ENCODE measurements around the gene SCO2. TPM values are rescaled to one million over a fixed set of nuclear protein-coding genes. Genes with fewer than 3 reads are reported as not detected.

Gene SCO2
- total and polyA plus RNA-seq, 10 of the 15 experiments (the other 5 are each of a cell fraction or from before 2014, with no cell fraction given), result 0.18 to 16.0 (median 2.4) TPM; not detected in 1

DNA sequence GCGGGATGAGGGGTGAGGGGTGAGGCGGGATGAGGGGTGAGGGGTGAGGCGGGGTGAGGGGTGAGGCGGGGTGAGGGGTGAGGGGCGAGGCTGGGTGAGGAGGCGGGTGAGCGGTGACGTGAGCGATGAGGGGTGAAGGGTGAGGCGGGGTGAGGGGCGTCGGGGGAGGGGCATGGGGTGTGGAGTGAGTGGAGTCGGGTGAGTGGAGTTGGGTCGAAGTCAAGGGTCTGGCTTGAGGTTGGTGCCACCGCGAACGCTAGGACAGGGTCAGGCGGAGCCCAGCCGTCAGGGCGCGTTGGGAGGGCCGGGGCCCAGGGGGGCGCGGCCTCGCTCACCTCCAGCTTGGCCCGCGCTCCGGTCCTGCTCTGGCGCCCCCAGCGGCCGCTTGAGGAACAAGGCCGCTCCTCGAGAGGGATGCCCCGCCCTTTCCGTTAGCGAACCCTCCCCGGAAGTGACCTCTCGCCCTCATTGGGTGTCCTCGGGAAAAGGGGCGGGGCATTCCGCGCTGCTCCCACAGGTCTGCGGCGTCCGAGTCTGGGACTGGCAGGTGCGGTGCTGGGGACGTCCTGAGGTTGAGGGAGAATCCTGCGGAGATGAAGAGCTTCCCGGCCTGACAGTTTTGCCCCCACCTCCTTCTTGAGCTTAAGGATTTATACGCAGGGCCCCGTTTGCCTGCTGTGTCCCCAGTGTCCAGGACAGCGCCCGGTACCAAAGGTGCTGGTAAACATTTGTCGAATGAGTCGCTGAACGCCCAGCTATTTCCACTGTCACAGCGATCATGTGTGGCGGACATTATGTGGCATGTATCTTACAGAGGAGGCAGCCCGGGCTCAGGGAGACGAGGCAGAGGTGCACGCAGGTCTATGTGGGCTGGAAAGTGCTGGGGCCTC is 37.4 kb upstream of the SCO2 start, which contains the start of gene SYCE3 (continued):
- TF ChIP-seq, protein P1, sequence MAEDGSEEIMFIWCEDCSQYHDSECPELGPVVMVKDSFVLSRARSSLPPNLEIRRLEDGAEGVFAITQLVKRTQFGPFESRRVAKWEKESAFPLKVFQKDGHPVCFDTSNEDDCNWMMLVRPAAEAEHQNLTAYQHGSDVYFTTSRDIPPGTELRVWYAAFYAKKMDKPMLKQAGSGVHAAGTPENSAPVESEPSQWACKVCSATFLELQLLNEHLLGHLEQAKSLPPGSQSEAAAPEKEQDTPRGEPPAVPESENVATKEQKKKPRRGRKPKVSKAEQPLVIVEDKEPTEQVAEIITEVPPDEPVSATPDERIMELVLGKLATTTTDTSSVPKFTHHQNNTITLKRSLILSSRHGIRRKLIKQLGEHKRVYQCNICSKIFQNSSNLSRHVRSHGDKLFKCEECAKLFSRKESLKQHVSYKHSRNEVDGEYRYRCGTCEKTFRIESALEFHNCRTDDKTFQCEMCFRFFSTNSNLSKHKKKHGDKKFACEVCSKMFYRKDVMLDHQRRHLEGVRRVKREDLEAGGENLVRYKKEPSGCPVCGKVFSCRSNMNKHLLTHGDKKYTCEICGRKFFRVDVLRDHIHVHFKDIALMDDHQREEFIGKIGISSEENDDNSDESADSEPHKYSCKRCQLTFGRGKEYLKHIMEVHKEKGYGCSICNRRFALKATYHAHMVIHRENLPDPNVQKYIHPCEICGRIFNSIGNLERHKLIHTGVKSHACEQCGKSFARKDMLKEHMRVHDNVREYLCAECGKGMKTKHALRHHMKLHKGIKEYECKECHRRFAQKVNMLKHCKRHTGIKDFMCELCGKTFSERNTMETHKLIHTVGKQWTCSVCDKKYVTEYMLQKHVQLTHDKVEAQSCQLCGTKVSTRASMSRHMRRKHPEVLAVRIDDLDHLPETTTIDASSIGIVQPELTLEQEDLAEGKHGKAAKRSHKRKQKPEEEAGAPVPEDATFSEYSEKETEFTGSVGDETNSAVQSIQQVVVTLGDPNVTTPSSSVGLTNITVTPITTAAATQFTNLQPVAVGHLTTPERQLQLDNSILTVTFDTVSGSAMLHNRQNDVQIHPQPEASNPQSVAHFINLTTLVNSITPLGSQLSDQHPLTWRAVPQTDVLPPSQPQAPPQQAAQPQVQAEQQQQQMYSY (CRISPR knock-in tag; IDR thresholded peaks at IDR 0.05), result no peak
- TF ChIP-seq MEF2B (IDR thresholded peaks at IDR 0.05; ENCODE audit: partially characterized antibody, poor library complexity, severe bottlenecking) (no peak), SREBF2 (IDR thresholded peaks at IDR 0.05; ENCODE audit: low read length) (no peak), ZNF274 (IDR thresholded peaks at IDR 0.05; ENCODE audit: insufficient read depth, insufficient read length) (no peak), KAT2A (conservative IDR thresholded peaks at IDR 0.05; ENCODE audit: control insufficient read depth, low read depth, low read length) (no peak), JUNB (IDR thresholded peaks at IDR 0.05) (no peak), CREM (IDR thresholded peaks at IDR 0.05; ENCODE audit: low read depth) (peak; percentile 10; the same call in 1 of the 2 replicates), DPF2 (IDR thresholded peaks at IDR 0.05) (no peak), SMARCA5 (IDR thresholded peaks at IDR 0.05) (peak; percentile 71; the same call in 1 of the 2 replicates), SRF (IDR thresholded peaks at IDR 0.05; ENCODE audit: low read depth in 2 of 2, low read length in 2 of 2) (0 out of 4 replicates have a peak, but pooled peaks of 1 of the 2 experiments have one; percentile 13), HDGF (IDR thresholded peaks at IDR 0.05) (0 out of 2 replicates have a peak, but pooled peaks have one; percentile 51), SUZ12 (IDR thresholded peaks at IDR 0.05; ENCODE audit: unreplicated experiment) (no peak), BMI1 (IDR thresholded peaks at IDR 0.05; ENCODE audit: borderline replicate concordance) (no peak)
- TF ChIP-seq, protein P2, sequence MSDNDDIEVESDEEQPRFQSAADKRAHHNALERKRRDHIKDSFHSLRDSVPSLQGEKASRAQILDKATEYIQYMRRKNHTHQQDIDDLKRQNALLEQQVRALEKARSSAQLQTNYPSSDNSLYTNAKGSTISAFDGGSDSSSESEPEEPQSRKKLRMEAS (IDR thresholded peaks at IDR 0.05; ENCODE audit: low read depth, low read length), result 0 out of 2 replicates have a peak, but pooled peaks have one; percentile 15
- TF ChIP-seq, protein P3, sequence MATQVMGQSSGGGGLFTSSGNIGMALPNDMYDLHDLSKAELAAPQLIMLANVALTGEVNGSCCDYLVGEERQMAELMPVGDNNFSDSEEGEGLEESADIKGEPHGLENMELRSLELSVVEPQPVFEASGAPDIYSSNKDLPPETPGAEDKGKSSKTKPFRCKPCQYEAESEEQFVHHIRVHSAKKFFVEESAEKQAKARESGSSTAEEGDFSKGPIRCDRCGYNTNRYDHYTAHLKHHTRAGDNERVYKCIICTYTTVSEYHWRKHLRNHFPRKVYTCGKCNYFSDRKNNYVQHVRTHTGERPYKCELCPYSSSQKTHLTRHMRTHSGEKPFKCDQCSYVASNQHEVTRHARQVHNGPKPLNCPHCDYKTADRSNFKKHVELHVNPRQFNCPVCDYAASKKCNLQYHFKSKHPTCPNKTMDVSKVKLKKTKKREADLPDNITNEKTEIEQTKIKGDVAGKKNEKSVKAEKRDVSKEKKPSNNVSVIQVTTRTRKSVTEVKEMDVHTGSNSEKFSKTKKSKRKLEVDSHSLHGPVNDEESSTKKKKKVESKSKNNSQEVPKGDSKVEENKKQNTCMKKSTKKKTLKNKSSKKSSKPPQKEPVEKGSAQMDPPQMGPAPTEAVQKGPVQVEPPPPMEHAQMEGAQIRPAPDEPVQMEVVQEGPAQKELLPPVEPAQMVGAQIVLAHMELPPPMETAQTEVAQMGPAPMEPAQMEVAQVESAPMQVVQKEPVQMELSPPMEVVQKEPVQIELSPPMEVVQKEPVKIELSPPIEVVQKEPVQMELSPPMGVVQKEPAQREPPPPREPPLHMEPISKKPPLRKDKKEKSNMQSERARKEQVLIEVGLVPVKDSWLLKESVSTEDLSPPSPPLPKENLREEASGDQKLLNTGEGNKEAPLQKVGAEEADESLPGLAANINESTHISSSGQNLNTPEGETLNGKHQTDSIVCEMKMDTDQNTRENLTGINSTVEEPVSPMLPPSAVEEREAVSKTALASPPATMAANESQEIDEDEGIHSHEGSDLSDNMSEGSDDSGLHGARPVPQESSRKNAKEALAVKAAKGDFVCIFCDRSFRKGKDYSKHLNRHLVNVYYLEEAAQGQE (IDR thresholded peaks at IDR 0.05; ENCODE audit: low read depth, low read length), result no peak
- TF ChIP-seq, protein P4, sequence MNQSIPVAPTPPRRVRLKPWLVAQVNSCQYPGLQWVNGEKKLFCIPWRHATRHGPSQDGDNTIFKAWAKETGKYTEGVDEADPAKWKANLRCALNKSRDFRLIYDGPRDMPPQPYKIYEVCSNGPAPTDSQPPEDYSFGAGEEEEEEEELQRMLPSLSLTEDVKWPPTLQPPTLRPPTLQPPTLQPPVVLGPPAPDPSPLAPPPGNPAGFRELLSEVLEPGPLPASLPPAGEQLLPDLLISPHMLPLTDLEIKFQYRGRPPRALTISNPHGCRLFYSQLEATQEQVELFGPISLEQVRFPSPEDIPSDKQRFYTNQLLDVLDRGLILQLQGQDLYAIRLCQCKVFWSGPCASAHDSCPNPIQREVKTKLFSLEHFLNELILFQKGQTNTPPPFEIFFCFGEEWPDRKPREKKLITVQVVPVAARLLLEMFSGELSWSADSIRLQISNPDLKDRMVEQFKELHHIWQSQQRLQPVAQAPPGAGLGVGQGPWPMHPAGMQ (IDR thresholded peaks at IDR 0.05; ENCODE audit: borderline replicate concordance), result no peak
- TF ChIP-seq, protein P5, sequence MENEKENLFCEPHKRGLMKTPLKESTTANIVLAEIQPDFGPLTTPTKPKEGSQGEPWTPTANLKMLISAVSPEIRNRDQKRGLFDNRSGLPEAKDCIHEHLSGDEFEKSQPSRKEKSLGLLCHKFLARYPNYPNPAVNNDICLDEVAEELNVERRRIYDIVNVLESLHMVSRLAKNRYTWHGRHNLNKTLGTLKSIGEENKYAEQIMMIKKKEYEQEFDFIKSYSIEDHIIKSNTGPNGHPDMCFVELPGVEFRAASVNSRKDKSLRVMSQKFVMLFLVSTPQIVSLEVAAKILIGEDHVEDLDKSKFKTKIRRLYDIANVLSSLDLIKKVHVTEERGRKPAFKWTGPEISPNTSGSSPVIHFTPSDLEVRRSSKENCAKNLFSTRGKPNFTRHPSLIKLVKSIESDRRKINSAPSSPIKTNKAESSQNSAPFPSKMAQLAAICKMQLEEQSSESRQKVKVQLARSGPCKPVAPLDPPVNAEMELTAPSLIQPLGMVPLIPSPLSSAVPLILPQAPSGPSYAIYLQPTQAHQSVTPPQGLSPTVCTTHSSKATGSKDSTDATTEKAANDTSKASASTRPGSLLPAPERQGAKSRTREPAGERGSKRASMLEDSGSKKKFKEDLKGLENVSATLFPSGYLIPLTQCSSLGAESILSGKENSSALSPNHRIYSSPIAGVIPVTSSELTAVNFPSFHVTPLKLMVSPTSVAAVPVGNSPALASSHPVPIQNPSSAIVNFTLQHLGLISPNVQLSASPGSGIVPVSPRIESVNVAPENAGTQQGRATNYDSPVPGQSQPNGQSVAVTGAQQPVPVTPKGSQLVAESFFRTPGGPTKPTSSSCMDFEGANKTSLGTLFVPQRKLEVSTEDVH (IDR thresholded peaks at IDR 0.05; ENCODE audit: low read depth, partially characterized antibody), result no peak

All from GM12878 (cell line).